GM21529 (cell line): ENCODE data around the gene ERCC5.

Experiments
- ATAC-seq: cut with Tn5 transposase; IDR thresholded peaks from one replicate; pipeline ENCODE4 v1.9.1; 2021; ENCODE audit not compliant: unreplicated experiment

ERCC5 gene

DNA sequence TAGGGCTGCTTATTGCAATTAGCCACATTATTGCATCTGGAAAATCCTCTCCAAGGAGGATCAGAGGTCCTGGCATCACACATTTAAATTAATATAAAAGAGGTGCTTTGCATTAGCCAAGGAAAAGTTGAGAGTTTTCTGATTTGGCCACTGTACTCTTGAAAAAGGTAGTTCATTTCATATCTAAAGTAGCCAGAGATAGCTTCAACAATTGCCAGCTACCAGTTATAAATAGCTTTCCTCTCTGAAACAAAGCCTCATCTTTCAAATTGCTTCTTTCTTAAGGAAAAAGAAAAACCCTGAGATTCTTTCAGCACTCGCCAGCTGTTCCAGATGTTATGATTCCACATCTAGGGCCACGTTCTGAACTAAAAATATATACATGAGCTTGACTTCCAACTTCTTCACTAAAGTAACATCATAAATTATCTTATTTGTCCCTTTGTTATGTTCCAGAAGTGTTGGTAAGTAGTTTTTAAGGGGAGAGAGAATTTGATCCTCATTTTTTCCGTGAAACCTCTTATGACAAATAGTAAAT, 69.6 kb downstream of the ERCC5 start:
- no peak for ATAC-seq

DNA sequence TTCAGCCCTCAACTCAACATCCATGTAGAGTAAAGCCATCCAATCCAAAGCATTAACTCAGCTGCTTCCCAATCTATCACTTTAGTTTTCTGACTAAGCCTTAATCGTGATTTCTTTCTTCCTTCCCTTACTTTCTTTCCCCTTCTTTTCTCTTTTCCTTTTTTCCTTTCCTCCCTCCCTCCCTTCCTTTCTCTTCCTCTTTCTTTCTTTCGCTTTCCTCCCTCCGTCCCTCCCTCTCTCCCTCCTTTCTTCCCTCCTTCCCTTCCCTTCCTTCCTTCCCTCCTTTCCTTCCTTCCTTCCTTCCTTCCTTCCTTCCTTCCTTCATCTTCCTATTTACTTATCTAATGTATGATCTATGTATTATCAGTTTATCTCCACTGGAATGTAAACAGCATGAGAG, 71.2 kb downstream of the ERCC5 start:
- ATAC-seq, result no peak

DNA sequence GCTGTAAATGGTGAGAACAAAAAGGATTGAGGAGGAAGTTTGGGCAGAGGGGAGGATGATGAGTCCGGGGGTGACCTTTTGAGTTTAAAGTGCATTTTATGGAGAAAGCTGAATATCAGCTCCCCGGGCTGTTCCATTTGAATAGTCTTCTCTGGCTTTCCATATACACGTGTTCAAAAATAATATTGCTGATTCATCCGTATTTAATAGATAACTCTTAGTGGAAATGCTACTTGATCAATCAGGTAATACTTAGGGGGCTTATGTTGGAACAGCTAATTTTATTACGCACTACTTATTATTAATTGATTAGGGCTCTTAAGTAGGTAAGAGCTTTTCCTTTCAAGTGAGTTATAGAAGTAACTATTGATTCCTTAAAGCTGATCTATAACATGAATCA, 76.4 kb downstream of the ERCC5 start:
- ATAC-seq, result no peak
